Fibroblast of the conjunctiva (primary cell): ENCODE data around the gene MRPL57.
"Not testable (repeated sequence)": the region's sequence is repeated elsewhere in the genome, so short reads cannot be mapped to it uniquely, and the experiment has no call there.

Experiments used
- DNase-seq: peaks from one replicate; pipeline ENCODE4 v3.0.0-alpha.2; 2010; ENCODE audit warnings: low read depth

MRPL57 gene

GRCh38 chr13:21197606-21198225 is 21.3 kb downstream of the MRPL57 start:
- DNase-seq: not testable (repeated sequence)

- not testable (repeated sequence) for DNase-seq
Observed at GRCh38 chr13:21198391-21198790, 21.9 kb downstream of the MRPL57 start.

GRCh38 chr13:21201456-21202190 is 25.2 kb downstream of the MRPL57 start:
- DNase-seq: not testable (repeated sequence)

GRCh38 chr13:21202767-21203531 is 26.5 kb downstream of the MRPL57 start:
- no peak for DNase-seq

- DNase-seq: no peak
Observed at GRCh38 chr13:21208652-21209154, 32.2 kb downstream of the MRPL57 start.

- no peak for DNase-seq
Observed at GRCh38 chr13:21212138-21212775, 35.8 kb downstream of the MRPL57 start.

GRCh38 chr13:21215419-21215818 is 39.0 kb downstream of the MRPL57 start:
- not testable (repeated sequence) for DNase-seq

GRCh38 chr13:21216332-21216731 is 39.9 kb downstream of the MRPL57 start:
- DNase-seq: no peak

- DNase-seq: no peak
Observed at GRCh38 chr13:21218351-21219035, 42.0 kb downstream of the MRPL57 start.

GRCh38 chr13:21219036-21219381 is 42.6 kb downstream of the MRPL57 start:
- DNase-seq: no peak

- not testable (repeated sequence) for DNase-seq
Observed at GRCh38 chr13:21219716-21220115, 43.3 kb downstream of the MRPL57 start.

GRCh38 chr13:21221268-21221667 is 44.8 kb downstream of the MRPL57 start:
- DNase-seq: no peak

- DNase-seq: no peak
Observed at GRCh38 chr13:21225082-21225481, 48.6 kb downstream of the MRPL57 start.

- no peak for DNase-seq
Observed at GRCh38 chr13:21225841-21226581, 49.6 kb downstream of the MRPL57 start.

GRCh38 chr13:21227917-21228316 is 51.5 kb downstream of the MRPL57 start:
- DNase-seq: no peak
